Stimulated activated CD8-positive, alpha-beta memory T cell treated with anti-CD3 and anti-CD28 coated beads, Interleukin-4, amount 100 ng/mL, for 24 hours (primary cell): Measurements from ENCODE around the gene P2RX3.
"Not testable (repeated sequence)": the region's sequence is repeated elsewhere in the genome, so short reads cannot be mapped to it uniquely, and the experiment has no call there.

ENCODE experiments used
- DNase-seq: peaks from one replicate; pipeline ENCODE4 v3.0.0-alpha.2; 2020; ENCODE audit warnings: low read depth

The P2RX3 gene

GRCh38 chr11:57324886-57325734 lies 13.0 kb upstream of the P2RX3 start, which contains the start of gene TNKS1BP1:
TSS of gene TNKS1BP1 (minus strand) at chr11:57324952. CDS start at chr11:57321885, 3,067 bp downstream.
- peak; percentile 88 for DNase-seq

GRCh38 chr11:57325735-57326048 lies 12.5 kb upstream of the P2RX3 start:
- no peak for DNase-seq

- DNase-seq = no peak
These were observed 10.4 kb upstream of the P2RX3 start for GRCh38 chr11:57327721-57328120.

GRCh38 chr11:57330029-57330428 lies 8.1 kb upstream of the P2RX3 start:
- DNase-seq = no peak

GRCh38 chr11:57331720-57332119 lies 6.4 kb upstream of the P2RX3 start:
- no peak for DNase-seq

- no peak for DNase-seq
These were observed 5.3 kb upstream of the P2RX3 start for GRCh38 chr11:57332694-57333440.

- no peak for DNase-seq
These were observed 3.2 kb upstream of the P2RX3 start for GRCh38 chr11:57335023-57335342.

- peak; percentile 78 for DNase-seq
These were observed 2.6 kb upstream of the P2RX3 start, which contains the start of gene SSRP1 for GRCh38 chr11:57335343-57336110. TSS of gene SSRP1 (minus strand) at chr11:57335892. CDS start at chr11:57335121, 771 bp downstream.

GRCh38 chr11:57336111-57336666 lies 2.0 kb upstream of the P2RX3 start:
- no peak for DNase-seq

- DNase-seq = not testable (repeated sequence)
These were observed 1.3 kb upstream of the P2RX3 start for GRCh38 chr11:57336856-57337255.

- DNase-seq = no peak
These were observed 1.2 kb downstream of the P2RX3 start for GRCh38 chr11:57339328-57339727.

GRCh38 chr11:57340039-57340615 lies 2.0 kb downstream of the P2RX3 start:
- no peak for DNase-seq

- no peak for DNase-seq
These were observed 3.2 kb downstream of the P2RX3 start for GRCh38 chr11:57341250-57341808.

GRCh38 chr11:57342702-57343101 lies 4.5 kb downstream of the P2RX3 start:
- no peak for DNase-seq

GRCh38 chr11:57343825-57344224 lies 5.7 kb downstream of the P2RX3 start:
- no peak for DNase-seq

- DNase-seq = no peak
These were observed 6.7 kb downstream of the P2RX3 start for GRCh38 chr11:57344826-57345225.

GRCh38 chr11:57345555-57346211 lies 7.5 kb downstream of the P2RX3 start:
- DNase-seq = peak; percentile 50

GRCh38 chr11:57347336-57347735 lies 9.2 kb downstream of the P2RX3 start:
- DNase-seq = no peak

GRCh38 chr11:57348052-57348451 lies 9.9 kb downstream of the P2RX3 start:
- DNase-seq = no peak

- DNase-seq = no peak
These were observed 10.6 kb downstream of the P2RX3 start for GRCh38 chr11:57348636-57349313.
